HG02973 (cell line): ENCODE data around the gene STK16.
A peak's percentile ranks its signal among the peaks of the same experiment; 100 is the strongest.

Source experiments
- ATAC-seq: cut with Tn5 transposase; IDR thresholded peaks from one replicate; pipeline ENCODE4 v1.9.1; 2021; ENCODE audit warnings: moderate library complexity; ENCODE audit not compliant: unreplicated experiment

STK16 gene

GRCh38 chr2:219213486-219214071 lies 31.7 kb upstream of the STK16 start:
- no peak for ATAC-seq

GRCh38 chr2:219214141-219214540 lies 31.1 kb upstream of the STK16 start:
- no peak for ATAC-seq

GRCh38 chr2:219214786-219215185 lies 30.5 kb upstream of the STK16 start:
- no peak for ATAC-seq

- no peak for ATAC-seq
These were observed 29.3 kb upstream of the STK16 start for GRCh38 chr2:219215871-219216534.

- ATAC-seq: no peak
These were observed 28.8 kb upstream of the STK16 start for GRCh38 chr2:219216535-219216915.

GRCh38 chr2:219218217-219218731 lies 27.0 kb upstream of the STK16 start:
- peak; percentile 17 for ATAC-seq

GRCh38 chr2:219218732-219219701 lies 26.3 kb upstream of the STK16 start, which contains the start of gene ABCB6:
TSS of gene ABCB6 (minus strand) at chr2:219218958. CDS start at chr2:219218673, 285 bp downstream.
- ATAC-seq: peak; percentile 66

GRCh38 chr2:219219784-219220532 lies 25.3 kb upstream of the STK16 start:
- ATAC-seq: no peak

GRCh38 chr2:219220652-219221402 lies 24.5 kb upstream of the STK16 start:
- no peak for ATAC-seq

- ATAC-seq: no peak
These were observed 23.2 kb upstream of the STK16 start for GRCh38 chr2:219221957-219222518.

- no peak for ATAC-seq
These were observed 21.3 kb upstream of the STK16 start for GRCh38 chr2:219223831-219224610.

GRCh38 chr2:219225350-219225749 lies 19.9 kb upstream of the STK16 start:
- ATAC-seq: no peak

GRCh38 chr2:219228041-219228910 lies 17.0 kb upstream of the STK16 start:
- ATAC-seq: no peak

- ATAC-seq: no peak
These were observed 16.4 kb upstream of the STK16 start for GRCh38 chr2:219228911-219229304.

- peak; percentile 95 for ATAC-seq
These were observed 15.8 kb upstream of the STK16 start, which contains the start of the genes ANKZF1 and ATG9A for GRCh38 chr2:219229305-219230058. TSS of gene ANKZF1 (plus strand) at chr2:219229806. CDS start at chr2:219230258, 452 bp downstream. TSS of gene ATG9A (minus strand) at chr2:219229636. CDS start at chr2:219228024, 1,612 bp downstream.

GRCh38 chr2:219230059-219230540 lies 15.2 kb upstream of the STK16 start:
- peak; percentile 16 for ATAC-seq

- ATAC-seq: no peak
These were observed 10.9 kb upstream of the STK16 start for GRCh38 chr2:219234331-219234730.
